ENCODE data around the gene LSM3. TPM values are rescaled to one million over a fixed set of nuclear protein-coding genes. Genes with fewer than 3 reads are reported as not detected.

Gene LSM3
- total RNA-seq, 1 experiment from 2014 or later = 17.4 TPM

DNA sequence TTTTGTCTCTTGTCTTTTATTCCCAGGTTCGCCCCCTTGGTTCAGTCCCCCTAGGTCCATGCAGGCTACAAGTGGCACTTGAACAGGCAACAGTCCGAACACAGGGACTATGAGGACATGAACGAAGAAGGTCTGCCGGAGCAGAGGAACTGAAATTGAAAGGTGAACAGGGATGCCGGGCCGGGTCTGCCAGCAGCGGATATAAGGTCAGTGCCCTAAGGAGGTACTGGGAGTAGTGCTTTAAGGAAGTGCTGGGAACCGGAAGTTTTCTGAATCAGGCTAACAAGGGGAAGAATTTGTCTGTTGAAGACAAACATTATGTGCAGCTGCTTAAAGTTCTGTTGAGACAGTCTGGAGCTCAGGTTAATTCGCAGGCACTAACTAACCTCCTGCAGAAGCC is 46.8 kb downstream of the LSM3 start:
- no peaks in the 10 kb centered on the region for H3K9me2 ChIP-seq (ENCODE audit: insufficient read depth)
- no peaks in the 10 kb centered on the region for H3K9me3 ChIP-seq (ENCODE audit: control insufficient read depth in 1 of 2, insufficient read depth in 1 of 2, low read depth in 1 of 2, low read length in 2 of 2)
- no peak for ATAC-seq
- TF ChIP-seq SRF (IDR thresholded peaks at IDR 0.05; ENCODE audit: low read depth) = no peak
- TF ChIP-seq RAD21 (IDR thresholded peaks at IDR 0.05; ENCODE audit: low read depth) = no peak
- TF ChIP-seq, protein P1, sequence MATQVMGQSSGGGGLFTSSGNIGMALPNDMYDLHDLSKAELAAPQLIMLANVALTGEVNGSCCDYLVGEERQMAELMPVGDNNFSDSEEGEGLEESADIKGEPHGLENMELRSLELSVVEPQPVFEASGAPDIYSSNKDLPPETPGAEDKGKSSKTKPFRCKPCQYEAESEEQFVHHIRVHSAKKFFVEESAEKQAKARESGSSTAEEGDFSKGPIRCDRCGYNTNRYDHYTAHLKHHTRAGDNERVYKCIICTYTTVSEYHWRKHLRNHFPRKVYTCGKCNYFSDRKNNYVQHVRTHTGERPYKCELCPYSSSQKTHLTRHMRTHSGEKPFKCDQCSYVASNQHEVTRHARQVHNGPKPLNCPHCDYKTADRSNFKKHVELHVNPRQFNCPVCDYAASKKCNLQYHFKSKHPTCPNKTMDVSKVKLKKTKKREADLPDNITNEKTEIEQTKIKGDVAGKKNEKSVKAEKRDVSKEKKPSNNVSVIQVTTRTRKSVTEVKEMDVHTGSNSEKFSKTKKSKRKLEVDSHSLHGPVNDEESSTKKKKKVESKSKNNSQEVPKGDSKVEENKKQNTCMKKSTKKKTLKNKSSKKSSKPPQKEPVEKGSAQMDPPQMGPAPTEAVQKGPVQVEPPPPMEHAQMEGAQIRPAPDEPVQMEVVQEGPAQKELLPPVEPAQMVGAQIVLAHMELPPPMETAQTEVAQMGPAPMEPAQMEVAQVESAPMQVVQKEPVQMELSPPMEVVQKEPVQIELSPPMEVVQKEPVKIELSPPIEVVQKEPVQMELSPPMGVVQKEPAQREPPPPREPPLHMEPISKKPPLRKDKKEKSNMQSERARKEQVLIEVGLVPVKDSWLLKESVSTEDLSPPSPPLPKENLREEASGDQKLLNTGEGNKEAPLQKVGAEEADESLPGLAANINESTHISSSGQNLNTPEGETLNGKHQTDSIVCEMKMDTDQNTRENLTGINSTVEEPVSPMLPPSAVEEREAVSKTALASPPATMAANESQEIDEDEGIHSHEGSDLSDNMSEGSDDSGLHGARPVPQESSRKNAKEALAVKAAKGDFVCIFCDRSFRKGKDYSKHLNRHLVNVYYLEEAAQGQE (IDR thresholded peaks at IDR 0.05; ENCODE audit: low read depth) = no peak
- TF ChIP-seq POLR2A (IDR thresholded peaks at IDR 0.05; ENCODE audit: borderline replicate concordance, extremely low read depth, insufficient read depth, insufficient read length) = no peak
- TF ChIP-seq, protein P2, sequence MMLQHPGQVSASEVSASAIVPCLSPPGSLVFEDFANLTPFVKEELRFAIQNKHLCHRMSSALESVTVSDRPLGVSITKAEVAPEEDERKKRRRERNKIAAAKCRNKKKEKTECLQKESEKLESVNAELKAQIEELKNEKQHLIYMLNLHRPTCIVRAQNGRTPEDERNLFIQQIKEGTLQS (IDR thresholded peaks at IDR 0.05) = no peak
- TF ChIP-seq SP1 (IDR thresholded peaks at IDR 0.05; ENCODE audit: low read depth) = no peak
- TF ChIP-seq EZH2phosphoT487 (IDR thresholded peaks at IDR 0.05; ENCODE audit: borderline replicate concordance) = no peak
- no peak for TF ChIP-seq CEBPB (IDR thresholded peaks at IDR 0.05; ENCODE audit: low read depth)
- TF ChIP-seq CBX3 (IDR thresholded peaks at IDR 0.05; ENCODE audit: low read depth) = no peak
- TF ChIP-seq ZFX (IDR thresholded peaks at IDR 0.05) = no peak
- TF ChIP-seq, protein P3, sequence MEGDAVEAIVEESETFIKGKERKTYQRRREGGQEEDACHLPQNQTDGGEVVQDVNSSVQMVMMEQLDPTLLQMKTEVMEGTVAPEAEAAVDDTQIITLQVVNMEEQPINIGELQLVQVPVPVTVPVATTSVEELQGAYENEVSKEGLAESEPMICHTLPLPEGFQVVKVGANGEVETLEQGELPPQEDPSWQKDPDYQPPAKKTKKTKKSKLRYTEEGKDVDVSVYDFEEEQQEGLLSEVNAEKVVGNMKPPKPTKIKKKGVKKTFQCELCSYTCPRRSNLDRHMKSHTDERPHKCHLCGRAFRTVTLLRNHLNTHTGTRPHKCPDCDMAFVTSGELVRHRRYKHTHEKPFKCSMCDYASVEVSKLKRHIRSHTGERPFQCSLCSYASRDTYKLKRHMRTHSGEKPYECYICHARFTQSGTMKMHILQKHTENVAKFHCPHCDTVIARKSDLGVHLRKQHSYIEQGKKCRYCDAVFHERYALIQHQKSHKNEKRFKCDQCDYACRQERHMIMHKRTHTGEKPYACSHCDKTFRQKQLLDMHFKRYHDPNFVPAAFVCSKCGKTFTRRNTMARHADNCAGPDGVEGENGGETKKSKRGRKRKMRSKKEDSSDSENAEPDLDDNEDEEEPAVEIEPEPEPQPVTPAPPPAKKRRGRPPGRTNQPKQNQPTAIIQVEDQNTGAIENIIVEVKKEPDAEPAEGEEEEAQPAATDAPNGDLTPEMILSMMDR (IDR thresholded peaks at IDR 0.05 in 2 of 3, conservative IDR thresholded peaks at IDR 0.05 in 1 of 3; ENCODE audit: borderline replicate concordance in 1 of 3, insufficient read depth in 1 of 3, low read depth in 2 of 3, low read length in 2 of 3) = no peak
- no peak for TF ChIP-seq ELF1 (IDR thresholded peaks at IDR 0.05; ENCODE audit: borderline replicate concordance, low read depth)
- TF ChIP-seq, protein P4, sequence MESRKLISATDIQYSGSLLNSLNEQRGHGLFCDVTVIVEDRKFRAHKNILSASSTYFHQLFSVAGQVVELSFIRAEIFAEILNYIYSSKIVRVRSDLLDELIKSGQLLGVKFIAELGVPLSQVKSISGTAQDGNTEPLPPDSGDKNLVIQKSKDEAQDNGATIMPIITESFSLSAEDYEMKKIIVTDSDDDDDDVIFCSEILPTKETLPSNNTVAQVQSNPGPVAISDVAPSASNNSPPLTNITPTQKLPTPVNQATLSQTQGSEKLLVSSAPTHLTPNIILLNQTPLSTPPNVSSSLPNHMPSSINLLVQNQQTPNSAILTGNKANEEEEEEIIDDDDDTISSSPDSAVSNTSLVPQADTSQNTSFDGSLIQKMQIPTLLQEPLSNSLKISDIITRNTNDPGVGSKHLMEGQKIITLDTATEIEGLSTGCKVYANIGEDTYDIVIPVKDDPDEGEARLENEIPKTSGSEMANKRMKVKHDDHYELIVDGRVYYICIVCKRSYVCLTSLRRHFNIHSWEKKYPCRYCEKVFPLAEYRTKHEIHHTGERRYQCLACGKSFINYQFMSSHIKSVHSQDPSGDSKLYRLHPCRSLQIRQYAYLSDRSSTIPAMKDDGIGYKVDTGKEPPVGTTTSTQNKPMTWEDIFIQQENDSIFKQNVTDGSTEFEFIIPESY (IDR thresholded peaks at IDR 0.05; ENCODE audit: extremely low read depth, insufficient replicate concordance, low read length) = no peak
- TF ChIP-seq EZH2 (IDR thresholded peaks at IDR 0.05) = no peak
- no peak for TF ChIP-seq SIN3A (IDR thresholded peaks at IDR 0.05; ENCODE audit: low read depth)
- TF ChIP-seq FOSL1 (IDR thresholded peaks at IDR 0.05; ENCODE audit: low read depth) = no peak
- TF ChIP-seq EGR1 (IDR thresholded peaks at IDR 0.05; ENCODE audit: low read depth) = no peak
- TF ChIP-seq, protein P5, sequence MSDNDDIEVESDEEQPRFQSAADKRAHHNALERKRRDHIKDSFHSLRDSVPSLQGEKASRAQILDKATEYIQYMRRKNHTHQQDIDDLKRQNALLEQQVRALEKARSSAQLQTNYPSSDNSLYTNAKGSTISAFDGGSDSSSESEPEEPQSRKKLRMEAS (IDR thresholded peaks at IDR 0.05) = no peak
- no peak for TF ChIP-seq YY1 (IDR thresholded peaks at IDR 0.05; ENCODE audit: extremely low read depth, insufficient replicate concordance, low read depth, low read length)
- no peak for TF ChIP-seq ZNF274 (IDR thresholded peaks at IDR 0.05; ENCODE audit: low read depth, low read length)
- H3K4me2 ChIP-seq (ENCODE audit: low read length) = no peak overlapping the region
- no peak overlapping the region for H2AFZ ChIP-seq (ENCODE audit: low read depth, low read length, poor library complexity, severe bottlenecking)
- H3K4me3 ChIP-seq (replicated peaks in 1 of 2; ENCODE audit: low read depth in 1 of 2, low read length in 2 of 2) = no peak overlapping the region
- CTCF ChIA-PET = no interaction called here
- H3K27me3 ChIP-seq (ENCODE audit: insufficient read depth, low read length) = no peaks in the 10 kb centered on the region
- intact Hi-C loops (cut with micrococcal nuclease) = no loop called here
- RAD21 ChIA-PET (ENCODE audit: low non-redundant PET in 1 of 2, low total read pairs in 2 of 2, uncharacterized antibody in 2 of 2, unreplicated experiment in 2 of 2) = no interaction called here
- BruUV-seq (replicated peaks) = no TSS peak
- no peak overlapping the region for H3K27ac ChIP-seq (ENCODE audit: low read depth, low read length)
- no peaks in the 10 kb centered on the region for H4K20me1 ChIP-seq (ENCODE audit: insufficient read depth)
- no peak for DNase-seq (ENCODE audit: low read depth, low spot score)
- no peaks in the 10 kb centered on the region for H3K36me3 ChIP-seq (ENCODE audit: control insufficient read depth in 1 of 2, insufficient read depth in 2 of 2, low read length in 2 of 2)
- no peaks in the 10 kb centered on the region for H3K4me1 ChIP-seq (ENCODE audit: control insufficient read depth in 1 of 2, insufficient read depth in 2 of 2, low read length in 2 of 2)
- no peaks in the 10 kb centered on the region for H3K79me2 ChIP-seq (ENCODE audit: insufficient read depth, low read length)
- POLR2A ChIA-PET = no interaction called here
- no peak overlapping the region for H3K9ac ChIP-seq (ENCODE audit: low read length)

All from HCT116 (cell line).